ENCODE measurements around the gene DDIT4. TPM values are rescaled to one million over a fixed set of nuclear protein-coding genes. Genes with fewer than 3 reads are reported as not detected.
"Not testable (repeated sequence)": the region's sequence is repeated elsewhere in the genome, so short reads cannot be mapped to it uniquely, and the experiment has no call there.

DDIT4 gene
- total and polyA plus RNA-seq, 2 experiments from 2014 or later: 144 to 188 TPM

DNA sequence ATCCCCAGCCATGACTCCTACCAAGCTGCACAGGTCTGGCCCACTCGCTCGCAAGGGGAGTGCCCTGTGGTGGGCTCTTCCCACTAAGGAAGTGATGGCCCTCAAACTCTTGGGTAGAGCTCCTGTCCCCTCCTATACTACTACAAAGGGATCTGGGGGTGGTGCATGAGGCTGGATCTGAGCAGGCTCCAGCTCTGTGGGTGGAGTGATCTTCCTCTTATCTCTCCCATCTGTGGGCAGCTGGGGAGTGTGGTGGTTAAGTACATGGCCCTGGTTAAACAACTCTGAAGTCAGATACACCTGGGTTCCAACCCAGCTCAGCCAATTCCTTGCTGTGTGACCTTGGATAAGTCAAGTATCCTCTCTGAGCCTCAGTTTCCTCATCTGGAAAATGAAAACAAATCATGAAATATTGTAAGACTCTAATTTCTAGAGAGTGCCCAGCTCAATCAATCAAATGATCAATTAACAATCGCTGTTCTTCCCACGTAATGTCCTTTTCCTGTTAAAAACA lies 17.4 kb downstream of the DDIT4 start:
- Histone ChIP-seq H3K79me2 (ENCODE audit: insufficient read depth) (no peaks in the 10 kb centered on the region), H3K36me3 (ENCODE audit: low read depth) (no peaks in the 10 kb centered on the region), H3K27ac (no peak overlapping the region), H3K9me3 (ENCODE audit: low read depth) (no peaks in the 10 kb centered on the region), H3K9me2 (ENCODE audit: insufficient read depth) (no peaks in the 10 kb centered on the region), H3K4me3 (no peak overlapping the region), H3K4me1 (ENCODE audit: insufficient read depth) (no peaks in the 10 kb centered on the region; the same call in 1 of the 2 replicates), H2AFZ (no peak overlapping the region), H3K4me2 (ENCODE audit: unreplicated experiment) (no peak overlapping the region), H4K20me1 (ENCODE audit: insufficient read depth) (no peaks in the 10 kb centered on the region), H3F3A (ENCODE audit: insufficient read depth) (peaks cover 21% of the 10 kb centered on the region; the same call in 1 of the 2 replicates), H3K27me3 (replicated peaks; ENCODE audit: insufficient read depth) (no peaks in the 10 kb centered on the region), H3K9ac (no peak overlapping the region)
- TF ChIP-seq EZH2 (IDR thresholded peaks at IDR 0.05; ENCODE audit: insufficient read depth, poor library complexity, severe bottlenecking) (no peak), EZH2phosphoT487 (IDR thresholded peaks at IDR 0.05; ENCODE audit: insufficient read depth, low read depth) (no peak)
- in situ Hi-C loops (cut with MboI): no loop called here
- DNase-seq: no peak
- WGBS, 2 experiments (ENCODE audit: low coverage in 1 of 2, low lambda C conversion rate in 2 of 2, missing lambda C conversion rate in 2 of 2): 95 to 99% methylated on average over 4 of the region's 4 CpGs

DNA sequence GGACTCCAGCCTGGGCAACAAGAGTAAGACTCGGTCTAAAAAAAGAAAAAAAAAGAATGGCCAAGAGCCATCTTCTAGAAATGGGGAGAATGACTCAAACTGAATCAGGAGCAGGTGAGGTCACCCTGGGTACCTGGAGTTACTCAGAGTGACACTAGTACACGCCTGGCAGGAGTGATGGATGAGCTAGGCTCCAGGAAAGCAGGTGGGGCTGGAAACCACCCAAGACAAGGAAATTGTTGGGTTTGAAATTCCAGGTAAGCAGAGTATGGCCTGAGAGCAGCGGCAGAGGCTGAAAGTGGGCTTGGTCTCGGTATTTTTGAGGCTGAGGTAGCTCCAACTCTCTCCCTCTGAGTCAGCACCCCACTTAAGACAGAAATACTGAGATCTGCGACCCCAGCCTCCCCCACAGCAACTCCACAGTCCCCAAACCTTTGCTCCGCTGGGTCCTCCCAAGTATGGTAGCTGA lies 18.5 kb downstream of the DDIT4 start:
- in situ Hi-C loops (cut with MboI): no loop called here
- peak; percentile 32 for DNase-seq

DNA sequence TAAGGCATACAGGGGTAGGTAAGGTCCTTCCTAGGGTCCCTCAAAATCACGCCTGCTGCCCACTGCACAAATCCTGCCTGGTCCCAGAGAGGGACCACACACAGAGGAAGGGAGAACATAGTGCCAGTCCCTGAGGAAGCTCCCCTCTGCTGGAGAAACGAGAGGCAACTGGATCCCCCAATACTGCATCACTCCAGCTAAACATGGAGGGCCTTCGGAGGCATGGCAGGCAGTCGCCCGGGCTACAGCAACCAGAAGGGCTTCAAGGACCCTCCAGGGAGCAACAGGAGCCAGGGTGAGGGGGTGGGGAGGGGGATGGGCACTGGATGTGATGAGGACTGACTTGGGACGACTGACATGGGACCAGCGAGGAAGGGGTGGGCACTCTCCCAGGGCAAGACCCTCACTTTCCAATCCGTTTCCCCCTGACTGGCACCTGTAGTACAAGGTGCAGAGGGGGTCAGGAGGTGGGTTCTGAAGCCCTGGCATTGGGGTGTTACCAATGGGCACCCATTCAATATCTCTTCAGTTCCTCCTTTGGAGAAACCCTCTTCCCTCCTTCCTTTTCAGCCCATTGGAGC lies 21.7 kb downstream of the DDIT4 start:
- no peaks in the 10 kb centered on the region for H3K36me3 ChIP-seq (ENCODE audit: low read depth)
- in situ Hi-C loops (cut with MboI): no loop called here
- H4K20me1 ChIP-seq (ENCODE audit: insufficient read depth): no peaks in the 10 kb centered on the region
- H3F3A ChIP-seq (ENCODE audit: insufficient read depth): peaks cover 28% of the 10 kb centered on the region; the same call in 1 of the 2 replicates
- H3K27ac ChIP-seq: no peak overlapping the region; the same call in 1 of the 2 replicates
- 77 to 78% methylated on average over 5 to 8 of the region's 8 CpGs for WGBS, 2 experiments (ENCODE audit: low coverage in 1 of 2, low lambda C conversion rate in 2 of 2, missing lambda C conversion rate in 2 of 2)
- H2AFZ ChIP-seq: no peak overlapping the region
- no peaks in the 10 kb centered on the region for H3K9me2 ChIP-seq (ENCODE audit: insufficient read depth)
- H3K27me3 ChIP-seq (replicated peaks; ENCODE audit: insufficient read depth): no peaks in the 10 kb centered on the region
- DNase-seq: no peak
- no peaks in the 10 kb centered on the region for H3K9me3 ChIP-seq (ENCODE audit: low read depth)
- no peak overlapping the region for H3K4me2 ChIP-seq (ENCODE audit: unreplicated experiment)
- H3K4me1 ChIP-seq (ENCODE audit: insufficient read depth): peaks cover 14% of the 10 kb centered on the region
- no peak overlapping the region for H3K9ac ChIP-seq
- no peak overlapping the region for H3K4me3 ChIP-seq
- TF ChIP-seq EZH2phosphoT487 (IDR thresholded peaks at IDR 0.05; ENCODE audit: insufficient read depth, low read depth) (no peak), EZH2 (IDR thresholded peaks at IDR 0.05; ENCODE audit: insufficient read depth, poor library complexity, severe bottlenecking) (no peak)
- no peaks in the 10 kb centered on the region for H3K79me2 ChIP-seq (ENCODE audit: insufficient read depth)

More for the DNA sequence above, 18.5 kb downstream of the DDIT4 start:
- Histone ChIP-seq H3K4me1 (ENCODE audit: insufficient read depth) (peaks cover 10% of the 10 kb centered on the region), H3K9me2 (ENCODE audit: insufficient read depth) (no peaks in the 10 kb centered on the region), H3K9ac (no peak overlapping the region), H3K4me3 (no peak overlapping the region), H3K36me3 (ENCODE audit: low read depth) (no peaks in the 10 kb centered on the region), H3K27ac (no peak overlapping the region), H3K27me3 (replicated peaks; ENCODE audit: insufficient read depth) (no peaks in the 10 kb centered on the region), H3F3A (ENCODE audit: insufficient read depth) (peaks cover 28% of the 10 kb centered on the region; the same call in 1 of the 2 replicates), H3K4me2 (ENCODE audit: unreplicated experiment) (no peak overlapping the region), H2AFZ (no peak overlapping the region), H3K79me2 (ENCODE audit: insufficient read depth) (no peaks in the 10 kb centered on the region), H3K9me3 (ENCODE audit: low read depth) (no peaks in the 10 kb centered on the region), H4K20me1 (ENCODE audit: insufficient read depth) (no peaks in the 10 kb centered on the region)
- no peak for TF ChIP-seq EZH2phosphoT487 (IDR thresholded peaks at IDR 0.05; ENCODE audit: insufficient read depth, low read depth)
- TF ChIP-seq EZH2 (IDR thresholded peaks at IDR 0.05; ENCODE audit: insufficient read depth, poor library complexity, severe bottlenecking): no peak
- WGBS, 2 experiments (ENCODE audit: low coverage in 1 of 2, low lambda C conversion rate in 2 of 2, missing lambda C conversion rate in 2 of 2): 68 to 77% methylated on average over 6 of the region's 6 CpGs

DNA sequence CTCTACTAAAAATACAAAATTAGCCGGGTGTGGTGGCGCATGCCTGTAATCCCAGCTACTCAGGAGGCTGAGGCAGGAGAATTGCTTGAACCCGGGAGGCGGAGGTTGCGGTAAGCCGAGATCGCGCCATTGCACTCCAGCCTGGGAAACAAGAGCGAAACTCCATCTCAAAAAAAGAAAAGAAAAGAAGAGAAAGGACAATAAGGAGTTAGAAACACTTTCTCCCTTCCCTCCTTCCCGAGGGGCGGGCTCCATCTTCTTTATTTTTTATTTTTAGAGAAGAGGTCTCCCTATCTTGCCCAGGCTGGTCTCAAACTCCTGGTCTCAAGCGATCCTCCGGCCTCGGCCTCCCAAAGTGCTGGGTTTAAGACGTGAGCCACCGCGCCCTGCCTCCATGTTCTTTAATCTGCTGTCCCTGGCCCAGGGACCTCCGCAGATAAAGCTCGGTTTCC lies 23.1 kb downstream of the DDIT4 start:
- H3K4me1 ChIP-seq (ENCODE audit: insufficient read depth): peaks cover 14% of the 10 kb centered on the region
- H4K20me1 ChIP-seq (ENCODE audit: insufficient read depth); H3K36me3 ChIP-seq (ENCODE audit: low read depth); H3K9me2 ChIP-seq (ENCODE audit: insufficient read depth); H3K9me3 ChIP-seq (ENCODE audit: low read depth); in situ Hi-C loops (cut with MboI); H3K27me3 ChIP-seq (replicated peaks; ENCODE audit: insufficient read depth); DNase-seq; H3K79me2 ChIP-seq (ENCODE audit: insufficient read depth): not testable (repeated sequence)
- H3K4me3 ChIP-seq: peak overlapping the region; percentile 73
- peaks cover 28% of the 10 kb centered on the region; the same call in 1 of the 2 replicates for H3F3A ChIP-seq (ENCODE audit: insufficient read depth)
- H2AFZ ChIP-seq: peak overlapping the region; percentile 32; the same call in 1 of the 2 replicates
- H3K27ac ChIP-seq: peak overlapping the region; percentile 97
- H3K4me2 ChIP-seq (ENCODE audit: unreplicated experiment): peak overlapping the region; percentile 84
- peak overlapping the region; percentile 94 for H3K9ac ChIP-seq
- 47 to 51% methylated on average over 19 of the region's 19 CpGs for WGBS, 2 experiments (ENCODE audit: low coverage in 1 of 2, low lambda C conversion rate in 2 of 2, missing lambda C conversion rate in 2 of 2)
